Measurements from ENCODE around the gene SNX17.

- TF ChIP-seq CEBPB (IDR thresholded peaks at IDR 0.05; ENCODE audit: low read depth) (no peak), CTCF (IDR thresholded peaks at IDR 0.05 in 2 of 3, conservative IDR thresholded peaks at IDR 0.05 in 1 of 3; ENCODE audit: borderline replicate concordance in 1 of 3, insufficient read depth in 1 of 3, low read depth in 2 of 3, low read length in 2 of 3) (no peak), SP1 (IDR thresholded peaks at IDR 0.05; ENCODE audit: low read depth) (no peak), EZH2 (IDR thresholded peaks at IDR 0.05) (no peak), POLR2A (IDR thresholded peaks at IDR 0.05; ENCODE audit: borderline replicate concordance, extremely low read depth, insufficient read depth, insufficient read length) (no peak), YY1 (IDR thresholded peaks at IDR 0.05; ENCODE audit: extremely low read depth, insufficient replicate concordance, low read depth, low read length) (no peak), ZBTB33 (IDR thresholded peaks at IDR 0.05; ENCODE audit: extremely low read depth, insufficient replicate concordance, low read length) (no peak), ZNF274 (IDR thresholded peaks at IDR 0.05; ENCODE audit: low read depth, low read length) (no peak), EGR1 (IDR thresholded peaks at IDR 0.05; ENCODE audit: low read depth) (no peak)
Observed at GRCh38 chr2:27363933-27364332, 6.5 kb upstream of the SNX17 start.
